ENCODE data around the gene P2RY11. TPM values are rescaled to one million over a fixed set of nuclear protein-coding genes. Genes with fewer than 3 reads are reported as not detected.
A peak's percentile ranks its signal among the peaks of the same experiment; 100 is the strongest.

The P2RY11 gene
- total RNA-seq, 1 experiment from 2014 or later, result 2.8 TPM

- in situ Hi-C loops (cut with HindIII; ENCODE audit: low pct_unique_long_range_greater_than_20kb, low sequenced_read_pairs), result no loop called here
- DNase-seq (ENCODE audit: low read depth), result no peak
These were observed 19.4 kb upstream of the P2RY11 start for GRCh38 chr19:10091895-10092641.

DNA sequence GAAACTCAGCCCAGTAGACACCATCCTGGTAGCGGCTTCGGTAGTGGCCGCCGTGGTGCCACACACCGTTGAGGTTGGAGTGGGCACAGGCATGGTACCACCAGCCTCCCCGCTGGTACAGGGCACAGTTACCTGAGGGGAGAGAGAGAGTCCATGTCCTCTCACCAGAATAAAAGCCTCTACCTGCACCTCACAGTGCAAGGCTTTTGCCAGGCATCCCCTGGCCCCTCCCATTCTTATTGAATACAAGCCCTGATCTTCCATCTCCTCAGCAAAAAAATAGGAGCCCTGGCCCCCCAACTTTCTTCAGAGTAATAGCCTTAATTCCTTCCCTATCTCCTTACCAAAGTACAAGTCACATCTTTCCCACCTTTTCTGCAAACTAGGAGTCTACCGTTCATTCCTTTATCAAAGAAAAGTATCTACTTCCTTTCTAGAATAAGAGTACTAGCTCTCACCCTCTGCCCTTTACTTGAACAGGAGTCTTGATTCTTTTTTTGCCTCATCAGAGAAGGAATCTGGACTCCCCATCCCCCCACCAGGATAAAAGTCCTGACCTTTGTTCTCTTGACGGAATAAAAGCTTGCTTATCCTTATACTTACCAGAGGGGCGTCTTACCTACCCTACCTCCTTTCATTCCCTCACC is 18.7 kb upstream of the P2RY11 start:
- in situ Hi-C loops (cut with HindIII; ENCODE audit: low pct_unique_long_range_greater_than_20kb, low sequenced_read_pairs), result no loop called here
- DNase-seq (ENCODE audit: low read depth), result no peak

DNA sequence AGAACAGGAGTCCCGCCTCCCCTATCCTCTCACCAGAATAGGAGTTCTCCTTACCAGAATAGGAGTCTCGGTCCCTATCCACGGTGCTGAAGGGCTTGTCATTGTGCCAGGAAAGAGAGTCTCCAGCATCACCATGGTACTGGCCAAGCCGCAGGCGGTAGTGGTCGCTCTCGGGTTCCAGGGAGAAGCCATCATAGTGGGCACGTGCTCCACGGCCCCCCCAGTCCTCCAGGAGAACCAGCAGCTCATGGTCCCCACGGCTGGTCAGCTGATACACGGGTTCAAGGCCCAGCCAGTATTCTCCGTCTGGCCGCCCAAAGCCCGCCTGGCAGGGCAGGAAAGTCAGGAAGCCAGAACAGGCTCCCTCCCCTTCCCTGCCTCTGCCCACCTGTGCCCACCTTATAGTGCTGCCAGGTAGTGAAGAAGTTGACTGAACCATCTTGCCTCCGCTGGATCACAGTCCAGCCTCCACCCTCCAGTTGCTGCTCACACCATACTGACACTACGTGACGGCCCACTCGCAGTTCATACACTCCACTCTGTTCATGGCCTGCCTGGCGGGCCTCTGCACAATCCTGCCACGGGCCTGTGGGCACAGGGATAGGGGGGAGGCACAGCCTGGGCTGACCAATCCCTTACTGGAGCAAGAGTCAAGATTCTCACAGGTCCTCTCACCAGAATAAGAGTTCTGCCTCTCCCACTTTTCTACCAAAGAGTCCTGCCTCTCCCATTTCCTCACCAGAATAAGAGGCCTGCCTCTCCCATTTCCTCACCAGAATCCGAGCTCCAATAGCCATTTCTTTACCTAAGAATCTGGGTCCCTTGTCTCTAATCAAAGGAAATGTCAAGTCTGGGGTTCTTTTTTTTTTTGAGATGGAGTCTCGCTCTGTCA is 18.0 kb upstream of the P2RY11 start:
- no peak for DNase-seq (ENCODE audit: low read depth)
- in situ Hi-C loops (cut with HindIII; ENCODE audit: low pct_unique_long_range_greater_than_20kb, low sequenced_read_pairs), result no loop called here

DNA sequence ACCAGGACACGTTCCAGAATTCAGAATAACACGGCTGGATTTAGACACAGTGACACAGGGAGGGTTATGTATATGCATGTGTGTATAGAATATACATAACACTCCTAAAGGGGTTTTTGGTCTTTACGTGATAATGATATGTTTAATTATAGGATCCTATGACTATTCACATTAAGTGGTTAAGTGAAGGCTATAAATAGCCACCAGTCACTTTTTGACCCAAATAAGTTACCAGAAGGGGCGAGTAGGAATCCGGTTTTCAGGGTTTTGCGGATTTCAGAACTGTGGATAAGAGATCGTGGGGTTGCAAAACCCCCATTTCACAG is 15.9 kb upstream of the P2RY11 start:
- in situ Hi-C loops (cut with HindIII; ENCODE audit: low pct_unique_long_range_greater_than_20kb, low sequenced_read_pairs), result no loop called here
- no peak for DNase-seq (ENCODE audit: low read depth)

GRCh38 chr19:10095948-10096614 is 15.4 kb upstream of the P2RY11 start:
- in situ Hi-C loops (cut with HindIII; ENCODE audit: low pct_unique_long_range_greater_than_20kb, low sequenced_read_pairs), result no loop called here
- DNase-seq (ENCODE audit: low read depth), result peak; percentile 71

GRCh38 chr19:10096615-10096963 is 14.9 kb upstream of the P2RY11 start:
- no peak for DNase-seq (ENCODE audit: low read depth)
- in situ Hi-C loops (cut with HindIII; ENCODE audit: low pct_unique_long_range_greater_than_20kb, low sequenced_read_pairs), result no loop called here

DNA sequence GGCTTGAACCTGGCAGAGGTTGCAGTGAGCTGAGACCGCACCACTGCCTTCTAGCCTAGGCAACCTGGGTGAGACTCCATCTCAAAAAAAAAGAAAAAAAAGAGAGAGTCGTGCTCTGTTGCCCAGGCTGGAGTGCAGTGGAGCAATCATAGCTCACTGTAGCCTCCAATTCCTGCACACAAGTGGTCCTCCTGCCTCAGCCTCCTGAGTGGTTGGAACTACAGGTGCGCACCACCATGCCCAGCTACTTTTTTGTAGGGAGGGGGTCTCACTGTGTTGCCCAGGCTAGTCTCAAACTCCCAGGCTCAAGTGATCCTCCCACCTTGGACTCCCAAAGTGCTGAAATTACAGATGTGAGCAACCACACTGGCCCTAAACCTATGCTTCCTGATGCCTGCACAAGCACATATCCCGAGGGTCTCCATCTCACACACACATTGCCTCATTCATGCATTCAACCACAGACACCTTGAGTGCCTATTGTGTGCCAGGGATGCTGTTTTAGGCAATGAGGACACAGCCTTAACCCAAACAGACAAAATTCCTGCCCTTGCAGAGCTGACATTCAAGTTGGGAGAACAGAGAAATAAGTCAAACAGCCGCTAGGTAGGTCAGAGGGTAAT is 11.2 kb upstream of the P2RY11 start:
- no peak for DNase-seq (ENCODE audit: low read depth)
- in situ Hi-C loops (cut with HindIII; ENCODE audit: low pct_unique_long_range_greater_than_20kb, low sequenced_read_pairs), result no loop called here

GRCh38 chr19:10102787-10103236 is 8.7 kb upstream of the P2RY11 start:
- in situ Hi-C loops (cut with HindIII; ENCODE audit: low pct_unique_long_range_greater_than_20kb, low sequenced_read_pairs), result no loop called here

DNA sequence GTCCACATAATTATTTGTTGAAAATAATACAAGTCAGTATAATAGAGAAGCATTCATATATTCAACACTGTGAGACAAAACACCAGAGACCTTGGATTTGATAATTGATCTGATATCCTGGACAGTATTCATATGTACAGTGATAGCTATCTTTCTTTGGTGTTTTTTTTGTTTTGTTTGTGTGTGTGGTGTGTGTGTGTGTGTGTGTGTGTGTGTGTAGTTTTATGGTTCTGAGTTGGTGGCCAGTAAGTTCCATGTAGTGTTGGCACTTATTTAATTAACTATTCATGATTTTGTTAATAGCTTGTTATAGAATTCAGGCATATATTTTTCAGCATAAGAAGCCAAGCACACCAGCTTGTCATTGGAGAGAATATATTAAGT is 7.4 kb upstream of the P2RY11 start:
- in situ Hi-C loops (cut with HindIII; ENCODE audit: low pct_unique_long_range_greater_than_20kb, low sequenced_read_pairs), result no loop called here
- DNase-seq (ENCODE audit: low read depth), result no peak

More at GRCh38 chr19:10102787-10103236, 8.7 kb upstream of the P2RY11 start:
- no peak for DNase-seq (ENCODE audit: low read depth)

- in situ Hi-C loops (cut with HindIII; ENCODE audit: low pct_unique_long_range_greater_than_20kb, low sequenced_read_pairs), result no loop called here
- DNase-seq (ENCODE audit: low read depth), result no peak
These were observed 6.6 kb upstream of the P2RY11 start for GRCh38 chr19:10104665-10105508.

- in situ Hi-C loops (cut with HindIII; ENCODE audit: low pct_unique_long_range_greater_than_20kb, low sequenced_read_pairs), result no loop called here
These were observed 5.9 kb upstream of the P2RY11 start for GRCh38 chr19:10105509-10106099.

DNA sequence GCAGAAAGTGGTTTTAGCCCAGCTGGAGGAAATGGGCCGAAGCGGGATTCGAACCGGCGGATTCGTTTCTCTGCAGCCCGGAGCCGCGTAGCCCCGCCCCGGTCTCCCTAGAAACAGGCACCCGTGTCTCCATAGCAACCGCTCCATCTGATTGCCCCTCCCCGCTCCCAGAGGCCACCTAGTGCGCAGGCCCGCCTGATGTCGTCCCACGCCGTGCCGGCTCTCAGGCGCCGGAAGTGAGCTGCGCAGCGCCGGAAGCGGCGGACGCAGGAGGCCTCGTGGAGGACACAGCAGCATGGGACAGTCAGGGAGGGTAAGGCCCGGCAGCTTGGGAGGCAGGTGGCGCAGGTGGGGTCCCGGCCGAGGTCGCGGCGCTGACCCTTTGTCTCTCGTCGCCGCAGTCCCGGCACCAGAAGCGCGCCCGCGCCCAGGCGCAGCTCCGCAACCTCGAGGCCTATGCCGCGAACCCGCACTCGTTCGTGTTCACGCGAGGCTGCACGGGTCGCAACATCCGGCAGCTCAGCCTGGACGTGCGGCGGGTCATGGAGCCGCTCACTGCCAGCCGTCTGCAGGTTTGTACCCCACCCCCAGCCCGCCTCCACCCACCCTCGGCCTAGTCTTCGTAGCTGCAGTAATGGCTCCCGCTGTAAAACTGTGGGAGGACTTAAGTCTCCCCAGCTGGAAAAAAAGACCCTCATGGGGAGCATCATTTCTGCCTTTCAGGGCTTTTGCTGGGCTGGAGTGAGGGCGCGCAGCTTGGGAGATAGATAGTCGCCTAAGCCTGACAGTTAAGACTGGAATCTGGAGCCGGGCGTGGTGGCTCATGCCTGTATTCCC is 5.2 kb upstream of the P2RY11 start, which contains the start of gene PPAN:
Gene PPAN (plus strand): TSS at position 263 of the 837 bp plus-strand sequence. CDS start 33 bp downstream, at position 296.
- in situ Hi-C loops (cut with HindIII; ENCODE audit: low pct_unique_long_range_greater_than_20kb, low sequenced_read_pairs), result no loop called here
- peak; percentile 89 for DNase-seq (ENCODE audit: low read depth)

More at GRCh38 chr19:10105509-10106099, 5.9 kb upstream of the P2RY11 start:
- no peak for DNase-seq (ENCODE audit: low read depth)

DNA sequence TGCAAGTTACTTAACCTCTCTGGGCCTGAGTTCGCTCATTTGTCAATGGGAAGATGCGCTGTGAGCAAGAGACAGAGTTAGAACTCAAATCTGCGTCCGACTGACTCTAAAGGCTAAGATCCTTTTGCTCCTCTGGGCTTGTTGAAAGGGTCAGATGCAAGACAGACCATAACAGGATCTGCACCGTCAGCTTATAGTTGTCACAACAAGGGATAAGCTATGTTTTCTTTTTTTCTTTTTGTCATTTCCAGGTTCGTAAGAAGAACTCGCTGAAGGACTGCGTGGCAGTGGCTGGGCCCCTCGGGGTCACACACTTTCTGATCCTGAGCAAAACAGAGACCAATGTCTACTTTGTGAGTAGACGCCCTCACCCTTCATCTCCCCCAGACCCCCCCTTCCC is 4.2 kb upstream of the P2RY11 start:
- DNase-seq (ENCODE audit: low read depth), result no peak
- in situ Hi-C loops (cut with HindIII; ENCODE audit: low pct_unique_long_range_greater_than_20kb, low sequenced_read_pairs), result no loop called here

GRCh38 chr19:10107817-10108367 is 3.6 kb upstream of the P2RY11 start:
- DNase-seq (ENCODE audit: low read depth), result no peak
- in situ Hi-C loops (cut with HindIII; ENCODE audit: low pct_unique_long_range_greater_than_20kb, low sequenced_read_pairs), result no loop called here

DNA sequence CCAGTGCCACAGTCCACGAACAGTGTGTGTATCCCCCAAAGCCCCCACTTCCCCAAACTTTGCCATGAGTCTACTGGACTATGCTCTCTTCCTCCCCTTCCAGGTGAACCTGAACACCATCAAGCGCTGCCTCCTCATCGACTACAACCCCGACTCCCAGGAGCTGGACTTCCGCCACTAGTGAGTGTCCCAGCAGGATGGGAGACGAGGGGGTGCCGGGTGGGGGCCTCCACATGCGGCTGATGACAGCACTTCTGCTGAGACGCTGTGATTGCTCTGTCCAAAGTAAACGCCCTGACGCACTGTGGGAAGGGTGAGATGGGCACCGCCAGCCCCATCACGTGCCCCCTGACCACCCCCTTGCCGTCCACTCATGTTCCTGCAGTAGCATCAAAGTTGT is 2.0 kb upstream of the P2RY11 start:
- in situ Hi-C loops (cut with HindIII; ENCODE audit: low pct_unique_long_range_greater_than_20kb, low sequenced_read_pairs), result no loop called here
- no peak for DNase-seq (ENCODE audit: low read depth)
